GDM1 (cell line): Measurements from ENCODE around the gene CHST7.
"Not testable (repeated sequence)": the region's sequence is repeated elsewhere in the genome, so short reads cannot be mapped to it uniquely, and the experiment has no call there.

ENCODE experiments used
- DNase-seq: peaks from one replicate; lab custom pipeline; 2025; lab: John Stamatoyannopoulos, UW

CHST7 gene, protein sequence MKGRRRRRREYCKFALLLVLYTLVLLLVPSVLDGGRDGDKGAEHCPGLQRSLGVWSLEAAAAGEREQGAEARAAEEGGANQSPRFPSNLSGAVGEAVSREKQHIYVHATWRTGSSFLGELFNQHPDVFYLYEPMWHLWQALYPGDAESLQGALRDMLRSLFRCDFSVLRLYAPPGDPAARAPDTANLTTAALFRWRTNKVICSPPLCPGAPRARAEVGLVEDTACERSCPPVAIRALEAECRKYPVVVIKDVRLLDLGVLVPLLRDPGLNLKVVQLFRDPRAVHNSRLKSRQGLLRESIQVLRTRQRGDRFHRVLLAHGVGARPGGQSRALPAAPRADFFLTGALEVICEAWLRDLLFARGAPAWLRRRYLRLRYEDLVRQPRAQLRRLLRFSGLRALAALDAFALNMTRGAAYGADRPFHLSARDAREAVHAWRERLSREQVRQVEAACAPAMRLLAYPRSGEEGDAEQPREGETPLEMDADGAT

DNA sequence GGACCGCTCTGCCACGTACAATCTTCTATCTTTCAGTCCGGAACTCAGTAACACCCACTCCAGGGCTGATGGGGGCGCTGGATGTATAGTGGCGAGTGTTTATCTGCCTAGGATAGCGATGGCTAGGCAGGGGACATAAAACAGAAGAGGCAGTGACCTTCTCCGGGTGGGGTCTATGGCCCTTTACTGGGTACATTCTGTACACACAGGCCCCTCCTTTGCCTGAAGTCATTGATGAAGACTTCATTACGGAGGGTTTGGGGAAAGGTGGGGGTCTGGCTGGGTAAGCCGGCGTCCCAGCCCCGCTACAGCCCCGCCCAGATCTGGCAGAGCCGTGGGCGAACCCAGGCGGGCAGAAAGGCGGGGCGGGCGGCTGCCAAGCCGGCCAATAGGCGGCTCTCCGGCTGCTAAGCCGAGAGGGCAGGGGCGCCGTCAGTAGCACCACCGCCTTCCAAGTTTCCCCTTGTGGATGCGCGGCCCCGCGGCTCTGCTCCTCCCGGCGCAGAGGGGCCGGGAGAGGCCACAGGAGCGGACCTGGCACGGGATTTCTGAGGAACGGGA is at the start of gene CHST7:
CHST7 (plus strand) TSS at position 435 of the 561 bp plus-strand sequence. CDS start 167 bp downstream, outside the sequence.
- DNase-seq: peak; percentile 65

DNA sequence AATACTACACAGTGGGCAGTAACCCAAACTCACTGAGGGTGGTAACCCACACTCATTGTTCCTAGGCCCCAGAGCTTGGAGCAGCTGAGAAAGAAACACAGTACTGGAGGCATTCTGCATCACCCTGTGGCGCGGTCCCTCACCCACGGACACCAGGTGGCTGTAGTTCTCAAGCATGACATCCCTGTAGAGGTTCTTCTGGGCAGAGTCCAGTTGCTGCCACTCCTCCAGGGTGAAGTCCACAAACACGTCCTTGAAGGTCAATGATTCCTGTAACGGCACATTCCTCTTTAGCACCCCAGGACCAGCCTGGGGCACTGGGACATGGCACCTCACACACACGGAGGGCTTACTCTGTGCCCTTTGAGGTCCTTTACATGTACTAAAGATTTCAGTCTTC is 44.9 kb upstream of the CHST7 start:
- not testable (repeated sequence) for DNase-seq

DNA sequence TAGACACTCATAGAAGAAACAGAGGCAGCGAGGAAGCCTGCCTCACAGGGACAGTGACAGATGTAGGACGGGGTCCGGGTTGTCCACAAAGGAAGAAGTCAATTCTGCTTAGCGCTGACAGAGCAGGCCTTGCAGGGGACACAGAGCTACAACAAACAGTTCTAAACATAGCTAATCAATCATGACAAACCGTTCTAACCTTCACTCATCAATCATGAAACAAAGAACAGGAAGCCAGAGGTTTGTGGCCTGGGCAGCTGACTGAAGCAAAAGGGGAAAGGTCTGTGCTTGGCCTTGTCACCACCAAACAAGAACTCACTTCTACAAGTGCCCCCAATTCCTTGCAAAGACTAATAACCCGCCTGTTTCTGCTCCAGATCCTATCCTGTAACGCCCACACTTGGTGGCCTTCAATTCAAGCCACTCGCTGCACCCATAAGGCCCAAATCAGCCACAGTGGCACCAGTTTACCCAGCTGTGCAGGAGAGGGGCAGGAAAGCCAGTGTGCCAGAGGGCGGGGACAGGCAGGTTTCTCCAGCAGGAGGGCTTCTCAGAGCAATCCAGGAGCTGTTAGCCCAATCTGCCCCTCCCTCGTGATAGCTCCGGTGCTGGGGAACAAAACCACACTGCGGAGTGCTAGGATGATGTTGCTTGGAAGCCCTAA is 43.7 kb upstream of the CHST7 start:
- peak; percentile 55 for DNase-seq

DNA sequence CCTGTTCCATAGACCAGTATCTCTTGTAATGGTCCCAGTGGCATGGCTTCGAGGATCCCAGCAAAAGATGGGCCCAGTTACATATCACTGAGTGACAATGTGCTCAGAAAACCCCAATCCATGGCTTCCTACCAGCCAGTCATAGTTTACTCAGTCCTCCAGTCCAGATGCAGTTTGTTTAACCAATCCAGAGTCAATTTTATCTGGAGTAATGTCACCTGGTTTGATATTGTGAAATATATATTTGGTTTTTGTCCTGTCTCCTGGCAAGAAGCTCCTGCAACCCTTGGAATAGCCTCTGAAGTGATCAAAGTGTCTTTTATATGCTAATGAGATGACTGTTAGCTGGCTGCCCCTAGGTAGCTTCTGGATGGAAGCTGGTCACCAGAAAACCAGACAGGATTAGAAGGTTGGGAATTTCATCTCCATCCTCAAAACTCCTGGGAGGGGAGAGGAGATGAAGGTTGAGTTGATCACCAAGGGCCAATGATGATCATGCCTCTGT is 43.1 kb upstream of the CHST7 start:
- not testable (repeated sequence) for DNase-seq

DNA sequence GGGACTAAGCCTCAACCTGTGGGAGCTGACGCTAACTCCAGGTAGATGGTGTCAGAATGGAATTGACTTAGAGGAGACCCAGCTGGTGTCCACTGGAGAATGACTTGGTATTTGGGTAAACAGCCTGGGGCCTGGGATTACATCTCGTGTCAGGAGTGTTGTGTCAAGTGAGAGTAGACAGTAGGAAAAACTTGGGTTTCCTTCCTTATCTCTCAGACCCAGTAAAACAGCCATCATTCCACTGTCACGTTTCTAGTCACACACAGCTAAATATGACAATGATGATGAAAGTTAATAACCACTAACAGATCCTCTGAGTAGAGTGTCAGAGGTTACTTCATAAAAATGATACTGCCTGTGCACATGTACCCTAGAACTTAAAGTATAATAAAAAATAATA is 42.1 kb upstream of the CHST7 start:
- DNase-seq: no peak

DNA sequence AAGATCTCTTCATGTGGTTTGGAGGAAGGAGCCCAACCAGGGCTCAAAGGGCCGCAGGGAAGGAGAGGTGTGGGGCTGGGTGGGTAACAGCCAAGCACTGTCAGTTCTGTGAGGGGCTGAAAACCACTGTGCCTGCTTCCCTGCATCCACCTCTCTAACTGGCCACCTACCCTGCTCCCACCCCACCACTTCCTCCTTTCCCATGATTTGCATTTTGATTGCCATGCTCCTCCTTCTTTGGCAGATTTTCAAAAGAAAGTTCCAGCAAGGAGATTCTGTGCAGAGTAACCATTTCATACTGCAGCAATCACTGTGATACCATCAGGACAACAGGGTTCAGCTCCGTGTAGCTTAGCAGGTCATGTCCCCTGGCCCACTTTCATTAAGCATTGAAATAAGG is 30.1 kb upstream of the CHST7 start:
- DNase-seq: peak; percentile 12

DNA sequence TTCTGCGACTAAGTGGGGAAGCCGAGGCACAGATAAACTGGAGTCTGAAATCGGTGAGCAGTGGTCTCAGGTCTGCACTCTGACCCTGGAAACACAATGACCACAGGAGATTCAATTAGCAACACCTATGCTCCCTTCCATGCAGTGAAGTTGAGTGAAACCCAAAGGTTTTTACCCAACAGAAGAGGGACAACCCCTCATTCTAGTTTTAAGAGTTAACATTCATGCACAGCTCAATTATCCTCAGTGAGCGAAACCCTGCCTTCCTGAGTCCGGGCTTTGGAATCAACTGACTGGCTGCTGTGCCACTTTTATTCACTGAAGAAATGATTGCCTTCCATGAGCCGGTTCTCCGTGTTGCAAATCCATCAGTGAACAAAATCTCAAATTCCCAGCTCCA is 29.0 kb upstream of the CHST7 start:
- DNase-seq: not testable (repeated sequence)

DNA sequence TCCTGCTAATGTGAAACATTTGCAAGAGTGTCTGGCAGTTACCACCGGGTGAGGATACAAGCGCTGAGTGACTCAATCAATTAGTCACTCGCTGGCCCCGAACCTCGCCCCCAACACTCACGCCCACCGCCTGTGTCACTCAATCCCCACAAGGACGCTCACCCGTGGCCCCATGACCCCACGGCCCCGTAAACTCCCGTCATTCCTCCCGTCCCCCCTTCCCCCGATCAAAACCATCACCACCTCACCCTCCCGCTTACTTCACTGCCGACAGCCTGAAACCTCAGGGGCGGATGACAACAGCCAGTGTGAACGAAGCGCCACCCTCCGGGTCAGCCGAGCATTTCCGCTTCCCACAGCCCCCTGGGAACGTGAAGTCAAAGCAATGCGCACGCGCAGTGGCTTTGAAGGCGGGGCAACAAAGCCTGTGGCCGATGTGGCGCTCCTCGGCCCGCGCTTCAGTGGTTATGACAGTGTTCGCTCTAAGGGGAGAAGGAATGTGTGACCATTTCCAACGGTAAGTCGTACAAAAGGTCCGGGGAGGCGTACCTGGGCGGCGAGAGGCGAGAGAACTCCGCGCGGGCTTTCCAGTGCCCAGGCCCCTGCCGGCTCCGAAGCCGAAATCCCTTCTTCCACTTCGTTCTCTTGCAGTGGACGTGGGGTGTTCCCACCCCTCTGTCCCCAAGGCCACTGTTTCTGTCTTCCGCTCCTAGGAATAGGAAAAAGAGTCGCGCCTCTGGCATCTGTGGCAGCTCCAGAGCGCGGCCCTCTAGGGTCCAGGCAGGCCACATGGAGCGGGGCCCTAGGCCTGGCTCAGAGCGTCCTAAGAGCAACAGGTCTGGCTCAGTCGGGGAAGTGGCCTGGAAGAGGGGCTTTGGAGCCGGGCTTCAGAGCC is 28.2 kb upstream of the CHST7 start, which contains the start of gene ZNF674:
ZNF674 (minus strand) TSS at position 311 of the 895 bp plus-strand sequence. CDS start 3,334 bp downstream, outside the sequence.
- DNase-seq: peak; percentile 78

DNA sequence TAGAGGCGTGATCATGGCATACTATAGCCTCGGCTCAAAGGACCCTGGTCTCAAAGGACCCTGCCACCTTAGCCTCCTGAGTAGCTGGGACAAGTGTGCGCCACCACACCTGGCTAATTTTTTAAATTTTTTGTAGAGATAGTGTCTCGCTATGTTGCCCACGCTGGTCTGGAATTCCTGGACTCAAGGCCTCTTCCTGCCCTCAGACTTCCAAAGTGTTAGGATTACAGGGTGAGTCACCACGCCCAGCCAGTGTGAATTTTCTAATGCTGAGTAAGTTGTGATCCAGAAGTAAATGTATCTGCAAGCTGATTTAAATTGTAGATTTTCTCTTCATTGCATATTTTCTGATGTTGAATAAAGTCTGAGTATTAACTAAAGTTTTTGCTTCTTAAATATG is 25.7 kb upstream of the CHST7 start:
- DNase-seq: no peak

DNA sequence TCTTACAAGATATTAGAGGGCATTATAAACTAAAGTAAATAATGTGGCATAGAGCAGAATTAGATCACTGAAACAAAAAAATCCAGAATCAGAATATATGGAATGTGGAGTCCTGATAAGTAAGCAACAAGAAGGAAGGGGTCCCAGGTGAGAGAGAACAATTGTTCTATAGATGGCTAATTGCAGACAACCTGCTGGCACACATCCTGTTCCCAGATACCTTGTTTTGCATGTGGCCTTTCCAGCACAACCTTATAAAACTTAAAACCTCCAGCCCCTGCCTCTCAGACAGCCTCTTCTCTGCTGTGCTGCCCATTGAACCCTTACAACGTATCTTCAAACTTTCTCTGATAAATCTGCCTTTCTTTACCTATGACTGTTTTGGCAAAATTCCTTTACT is 23.7 kb upstream of the CHST7 start:
- no peak for DNase-seq

DNA sequence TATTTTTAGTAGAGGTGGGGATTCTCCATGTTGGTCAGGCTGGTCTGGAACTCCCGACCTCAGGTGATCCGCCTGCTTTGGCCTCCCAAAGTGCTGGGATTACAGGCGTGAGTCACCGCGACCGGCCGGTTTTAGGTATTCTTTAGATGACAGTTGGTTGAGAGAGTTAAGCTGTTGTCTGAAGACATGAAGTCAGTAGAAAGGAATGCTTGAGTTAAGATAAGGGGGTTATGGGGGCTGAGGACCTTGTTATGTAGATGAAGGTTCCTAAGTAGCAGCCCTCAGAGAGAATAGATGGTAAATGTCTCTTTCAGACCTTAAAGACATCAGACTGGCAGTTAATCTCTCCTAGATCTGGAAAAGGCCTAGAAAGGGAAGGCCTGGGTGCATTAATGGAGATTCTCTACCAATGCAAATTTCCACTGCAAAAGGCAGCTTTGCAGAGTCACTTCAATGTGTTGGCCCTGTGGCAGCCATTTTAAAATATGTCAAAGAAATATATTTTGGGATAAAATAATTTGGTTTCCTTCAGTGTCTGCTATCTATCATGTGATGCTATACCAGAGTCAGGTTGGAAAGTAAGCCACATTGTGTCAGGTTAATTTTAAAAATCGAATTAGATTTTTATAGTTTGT is 22.0 kb upstream of the CHST7 start:
- DNase-seq: no peak

DNA sequence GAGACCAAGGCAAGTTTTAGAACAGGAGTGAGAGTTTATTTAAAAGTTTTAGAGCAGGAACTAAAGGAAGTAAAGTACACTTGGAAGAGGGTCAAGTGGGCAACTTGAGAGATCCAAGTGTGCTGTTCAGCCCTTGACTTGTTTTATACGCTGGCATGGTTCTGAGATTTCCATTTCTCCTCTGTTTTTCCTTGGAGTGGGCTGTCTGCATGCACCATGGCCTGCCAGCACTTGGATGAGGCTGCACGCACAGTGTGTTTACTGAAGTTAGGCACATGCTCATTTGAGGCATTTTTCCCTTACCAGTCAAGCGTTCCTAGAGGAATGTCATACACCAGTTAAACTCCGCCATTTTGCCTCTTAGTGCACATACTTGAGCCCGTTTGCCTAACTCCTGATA is 19.6 kb upstream of the CHST7 start:
- no peak for DNase-seq

DNA sequence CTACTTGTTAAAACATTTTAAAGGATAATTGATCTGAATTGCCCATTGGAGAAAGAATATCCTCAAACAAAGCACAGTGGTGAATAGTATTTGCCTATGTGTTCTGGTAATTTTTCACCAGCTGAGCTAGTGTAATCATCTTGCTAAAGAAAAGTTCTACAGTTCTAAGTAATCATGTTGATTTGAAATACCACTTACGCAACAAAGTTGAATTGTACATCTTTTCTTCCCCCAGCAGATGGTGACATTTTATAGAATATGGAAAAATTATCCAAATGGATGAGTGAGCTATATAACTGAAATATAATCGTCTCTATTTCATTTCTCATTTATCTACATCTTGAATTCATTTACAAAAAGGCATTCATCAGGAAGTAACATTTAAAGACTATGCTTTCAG is 18.6 kb upstream of the CHST7 start:
- DNase-seq: no peak

DNA sequence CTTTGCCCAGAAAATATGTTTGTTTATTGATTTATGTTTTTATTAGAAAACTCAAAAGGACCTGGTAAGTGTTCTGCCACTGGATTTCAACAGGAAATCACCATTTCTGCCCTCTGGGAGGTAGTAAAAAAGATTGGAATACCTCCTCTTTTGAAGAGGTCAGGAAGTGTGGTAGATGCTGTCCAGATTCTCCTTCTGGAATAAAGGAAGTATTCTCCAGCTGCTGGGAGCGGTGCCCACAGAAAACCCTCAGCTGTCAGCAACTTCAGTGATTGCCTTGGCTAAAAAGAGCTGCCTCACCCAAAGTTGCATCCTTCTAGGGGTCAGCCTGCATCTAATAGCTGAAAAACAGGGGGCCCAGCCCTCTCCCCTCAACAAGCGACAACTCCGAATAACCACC is 14.5 kb upstream of the CHST7 start:
- no peak for DNase-seq

DNA sequence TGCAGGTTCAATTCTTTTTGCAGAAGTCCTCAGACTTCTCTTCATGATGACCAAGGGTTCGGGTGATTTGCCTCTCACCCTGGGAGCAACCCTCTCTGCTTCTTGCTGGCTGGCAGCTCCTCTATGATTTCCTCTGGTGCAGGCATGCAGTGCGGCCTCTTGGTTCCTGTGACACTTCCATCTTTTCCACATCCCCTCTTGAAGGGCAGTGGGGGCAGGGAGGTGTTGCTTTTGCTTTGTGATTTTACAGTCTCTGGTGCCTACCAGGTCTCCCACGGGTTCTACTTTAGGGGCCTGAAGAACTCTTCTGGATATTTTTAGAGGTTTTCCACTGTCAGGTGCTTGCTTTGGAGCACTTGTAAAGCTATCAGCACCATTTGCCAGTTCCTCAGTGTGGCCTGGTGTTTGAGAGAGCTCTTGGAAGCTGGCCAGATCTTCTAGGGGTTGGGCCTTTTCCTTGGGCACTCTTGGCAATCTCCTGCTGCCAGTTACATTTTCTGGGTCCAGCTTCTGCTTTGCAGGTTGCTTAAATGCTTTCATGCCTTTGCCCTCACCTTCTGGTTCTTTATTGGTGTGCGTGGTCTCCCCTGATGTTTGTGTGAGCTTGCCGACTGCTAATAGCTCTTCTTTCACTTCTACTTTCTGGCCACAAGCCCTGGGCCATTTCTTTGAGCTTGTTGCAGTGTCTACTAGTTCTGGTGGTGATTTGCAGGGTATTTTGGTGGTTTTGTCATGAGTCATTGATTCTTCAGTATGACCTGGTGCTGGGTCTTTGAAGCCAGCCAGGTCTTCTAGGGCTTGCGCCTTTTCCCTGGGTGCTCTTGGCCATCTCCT is 11.5 kb upstream of the CHST7 start:
- peak; percentile 28 for DNase-seq

DNA sequence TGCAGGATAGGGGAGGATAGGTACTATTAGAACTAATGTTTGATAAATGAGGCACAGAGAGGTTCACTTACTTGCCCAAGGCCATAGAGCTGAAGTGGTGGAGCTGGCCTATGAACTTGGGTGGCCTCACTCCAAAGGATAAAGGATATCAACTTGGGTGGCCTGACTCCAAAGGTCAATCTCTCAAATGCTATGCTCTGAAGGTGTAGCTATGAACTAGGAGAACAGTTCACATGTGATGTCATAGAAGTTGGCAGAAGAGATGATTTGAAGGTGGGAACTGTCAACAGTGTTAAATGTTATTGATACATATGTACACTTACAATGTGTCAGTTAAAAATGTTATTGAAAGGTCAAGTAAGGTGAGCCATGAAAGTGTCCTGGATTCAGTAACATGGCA is 6.2 kb upstream of the CHST7 start:
- DNase-seq: no peak

DNA sequence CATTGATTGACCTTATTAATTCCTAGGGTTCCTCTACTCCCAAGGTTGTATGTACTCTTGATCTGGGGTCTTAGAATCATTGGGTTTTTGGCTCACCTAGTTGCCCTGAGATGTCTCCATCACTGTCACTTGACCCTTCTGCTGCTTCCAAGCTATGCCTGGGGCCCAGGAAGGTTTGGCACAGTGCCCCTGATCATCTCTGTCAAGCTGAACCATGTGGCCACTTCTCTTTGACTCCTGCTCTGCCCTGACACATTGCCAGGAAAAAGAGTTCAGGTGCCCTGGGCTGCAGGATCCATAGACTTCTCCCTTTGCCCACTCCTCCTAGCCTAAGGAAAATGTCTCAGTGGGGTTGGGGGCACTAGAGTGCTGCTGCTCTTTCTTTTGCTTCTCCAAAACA is 3.9 kb upstream of the CHST7 start:
- no peak for DNase-seq

DNA sequence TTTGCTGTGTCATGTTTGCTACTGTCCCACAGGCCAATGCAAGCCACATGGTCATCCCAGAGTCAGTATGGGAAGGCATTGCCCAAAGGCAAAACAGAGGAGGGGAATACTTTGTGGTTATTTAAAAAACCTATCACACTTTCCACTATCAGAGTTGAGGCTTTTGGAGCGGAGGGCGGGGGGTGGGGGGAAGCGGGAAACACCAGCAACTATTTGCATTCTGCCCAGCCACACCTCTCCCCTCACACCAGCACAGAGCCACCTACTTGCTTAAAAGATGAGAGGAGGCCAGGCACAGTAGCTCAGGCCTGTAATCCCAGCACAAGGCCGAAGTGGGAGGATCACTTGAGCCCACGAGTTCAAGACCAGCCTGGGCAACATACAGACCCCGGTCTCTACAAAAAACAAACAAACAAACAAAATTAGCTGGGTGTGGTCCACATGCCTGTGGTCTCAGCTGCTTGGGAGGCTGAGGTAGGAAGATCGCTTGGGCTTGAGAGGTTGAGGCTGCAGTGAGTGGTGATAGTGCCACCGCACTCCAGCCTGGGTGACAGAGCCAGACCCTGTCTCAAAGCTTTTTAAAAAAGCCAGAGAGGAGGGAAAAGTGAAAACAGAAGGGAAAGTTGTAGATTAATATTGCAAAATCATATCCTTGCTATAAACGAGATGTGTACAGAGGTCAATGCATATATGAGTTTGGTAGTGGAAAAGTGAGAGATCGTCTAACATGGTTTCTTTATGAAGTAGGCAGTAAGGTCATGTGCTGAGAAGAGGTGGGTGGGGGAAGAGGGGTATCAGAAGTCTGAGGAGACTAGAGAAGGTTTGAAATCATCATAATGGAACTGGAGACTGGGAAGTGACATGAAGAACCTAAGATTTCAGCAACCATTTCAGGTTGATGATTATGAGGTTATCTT is 1.9 kb upstream of the CHST7 start:
- no peak for DNase-seq

DNA sequence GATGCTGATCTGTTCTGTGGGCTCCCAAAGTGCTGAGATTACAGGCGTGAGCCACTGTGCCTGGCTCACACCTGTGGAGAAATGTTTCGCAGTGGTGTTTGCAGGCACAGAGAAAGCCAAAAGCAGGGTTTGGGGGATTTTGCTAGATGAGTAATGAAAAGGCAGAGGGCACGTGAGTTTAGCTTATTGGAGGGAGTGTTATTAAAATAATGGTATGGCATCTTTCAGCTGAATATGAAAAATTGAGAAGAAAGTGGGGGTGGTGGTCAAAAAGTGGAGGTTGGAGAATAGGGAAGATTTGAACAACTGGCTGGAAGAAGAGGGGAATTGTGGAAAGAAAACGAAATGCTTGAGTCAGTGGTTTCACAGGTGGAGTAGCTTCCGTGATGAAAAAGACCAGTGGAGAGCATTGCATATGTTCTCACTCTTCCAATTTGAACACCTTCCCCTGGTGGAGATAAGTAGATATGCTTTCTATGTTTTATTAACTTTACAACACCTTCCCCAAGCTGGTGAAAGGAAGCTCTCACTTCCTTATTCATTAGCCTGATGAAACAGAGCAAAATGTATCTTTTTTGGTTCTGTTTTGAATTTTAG is 1.1 kb upstream of the CHST7 start:
- DNase-seq: no peak
